Measurements from ENCODE around the gene ASB10.
A peak's percentile ranks its signal among the peaks of the same experiment; 100 is the strongest.

ASB10 gene

DNA sequence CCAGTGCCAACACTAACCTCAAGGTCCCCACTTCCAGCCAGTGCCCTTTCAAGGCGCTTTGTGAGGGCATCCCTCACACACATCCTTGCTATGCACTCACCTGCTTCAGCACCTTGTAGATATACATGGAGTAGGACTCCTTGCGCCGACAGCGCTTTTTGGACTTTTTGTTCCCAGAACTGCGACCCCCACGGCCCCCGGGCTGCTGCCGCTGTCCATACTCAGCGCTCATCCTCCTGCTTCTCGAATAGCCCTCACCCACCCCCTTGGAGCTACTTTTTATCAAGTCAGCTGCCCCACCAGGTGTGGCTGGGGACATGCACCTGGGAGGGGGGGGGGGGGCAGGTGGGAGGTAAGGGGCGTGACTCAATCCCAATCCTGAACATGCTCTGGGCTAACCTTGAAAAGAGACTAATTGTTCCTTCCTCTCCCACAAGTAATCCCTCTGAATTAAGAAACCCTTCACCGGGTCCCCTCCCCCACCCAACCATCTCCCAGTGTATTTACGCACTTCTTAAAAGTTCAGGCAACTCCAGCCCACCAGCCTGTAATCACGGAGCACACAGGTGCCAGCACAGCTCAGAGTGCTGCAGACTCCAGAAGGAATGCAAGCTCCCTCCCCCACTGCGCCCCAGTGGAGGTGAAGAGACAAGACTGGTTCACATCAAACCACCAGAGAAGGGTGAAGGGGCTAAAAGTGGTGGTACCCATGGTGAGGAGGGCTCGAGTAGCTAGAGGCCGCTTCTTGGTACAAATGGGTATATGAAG is 23.2 kb upstream of the ASB10 start, which contains the start of gene H2BK1:
H2BK1 (minus strand) TSS at position 402 of the 768 bp plus-strand sequence; CDS start at position 232, 170 bp downstream.
- DNase-seq (ENCODE audit: low spot score), result no peak

DNA sequence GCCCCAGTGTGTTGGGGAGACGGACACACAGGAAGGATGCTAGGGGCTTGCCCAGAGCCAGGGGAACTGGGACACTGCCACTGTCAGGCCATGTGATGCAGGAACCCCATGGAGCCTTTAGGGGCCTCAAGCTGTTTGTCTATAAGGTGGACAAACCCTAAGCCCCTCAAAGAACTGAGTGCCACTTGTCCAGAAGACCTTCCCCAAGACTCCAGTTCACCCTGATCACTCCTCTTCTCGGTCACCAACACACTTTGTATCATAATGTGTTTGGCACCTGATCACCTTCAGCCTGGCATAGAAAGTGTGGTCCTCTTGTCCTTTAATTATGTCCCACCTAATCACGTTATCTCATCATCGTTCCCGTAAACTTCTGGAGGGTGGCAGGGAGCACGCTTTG is 22.5 kb upstream of the ASB10 start:
- no peak for DNase-seq (ENCODE audit: low spot score)

DNA sequence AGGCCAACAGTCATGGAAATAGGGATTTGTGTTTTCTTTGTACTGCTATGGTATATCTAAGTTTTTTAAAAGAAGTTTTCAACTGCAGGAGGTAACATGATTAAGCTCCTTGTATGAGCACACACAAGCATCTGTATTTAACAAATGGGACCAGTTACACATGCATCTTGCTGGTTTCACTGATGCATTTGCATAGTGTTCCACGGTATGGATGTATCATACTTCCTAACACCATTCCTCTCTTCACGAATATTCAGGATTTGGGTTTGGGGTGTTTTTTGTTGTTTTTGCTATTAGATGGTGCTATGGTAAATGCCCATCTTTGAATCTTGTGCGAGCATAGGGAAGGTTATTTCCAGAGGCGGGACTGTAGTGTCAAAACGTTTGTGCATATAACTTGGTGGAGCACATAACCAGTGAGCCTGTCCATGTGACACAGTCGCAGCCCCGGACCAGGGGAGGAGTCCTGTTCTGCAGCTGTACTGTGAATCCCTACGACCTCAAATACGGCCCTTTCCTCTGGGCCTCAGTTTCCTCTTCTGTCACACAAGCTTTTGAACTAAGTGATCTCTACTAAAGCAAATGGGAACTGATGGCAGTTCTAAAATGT is 21.3 kb upstream of the ASB10 start:
- no peak for DNase-seq (ENCODE audit: low spot score)

DNA sequence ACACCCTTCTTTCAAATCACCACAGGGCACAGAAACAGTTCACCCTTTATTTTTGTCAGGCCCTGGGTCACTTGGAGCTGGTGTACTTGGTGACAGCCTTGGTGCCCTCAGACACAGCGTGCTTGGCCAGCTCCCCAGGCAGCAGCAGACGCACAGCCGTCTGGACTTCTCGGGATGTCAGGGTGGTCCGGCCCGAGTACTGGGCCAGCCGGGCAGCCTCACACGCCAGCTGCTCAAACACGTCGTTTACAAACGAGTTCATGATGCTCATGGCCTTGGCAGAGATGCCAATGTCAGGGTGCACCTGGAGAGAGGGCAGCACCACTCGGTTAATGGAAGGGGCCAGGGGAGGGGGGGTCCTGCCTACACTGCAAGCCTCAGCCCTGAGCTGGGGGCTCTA is 20.8 kb upstream of the ASB10 start:
- no peak for DNase-seq (ENCODE audit: low spot score)

DNA sequence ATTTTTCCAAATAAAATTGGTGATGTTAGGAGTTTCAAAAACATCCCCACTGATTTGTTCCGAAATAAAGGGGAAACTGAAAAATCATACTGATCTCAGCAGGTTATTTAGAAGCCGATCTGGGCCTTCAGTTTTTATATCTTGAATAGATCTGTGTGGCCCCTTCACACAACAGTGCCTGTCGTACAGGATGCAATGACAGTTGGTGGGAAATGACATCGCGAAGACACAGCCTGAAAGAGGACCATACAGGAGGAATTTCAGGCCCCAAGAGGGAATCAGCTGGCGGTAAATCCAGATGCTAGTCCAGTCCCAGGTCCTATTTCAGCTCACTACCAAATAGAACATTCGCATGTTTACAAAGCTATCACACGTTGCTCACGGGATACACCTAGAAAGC is 20.3 kb upstream of the ASB10 start:
- no peak for DNase-seq (ENCODE audit: low spot score)

DNA sequence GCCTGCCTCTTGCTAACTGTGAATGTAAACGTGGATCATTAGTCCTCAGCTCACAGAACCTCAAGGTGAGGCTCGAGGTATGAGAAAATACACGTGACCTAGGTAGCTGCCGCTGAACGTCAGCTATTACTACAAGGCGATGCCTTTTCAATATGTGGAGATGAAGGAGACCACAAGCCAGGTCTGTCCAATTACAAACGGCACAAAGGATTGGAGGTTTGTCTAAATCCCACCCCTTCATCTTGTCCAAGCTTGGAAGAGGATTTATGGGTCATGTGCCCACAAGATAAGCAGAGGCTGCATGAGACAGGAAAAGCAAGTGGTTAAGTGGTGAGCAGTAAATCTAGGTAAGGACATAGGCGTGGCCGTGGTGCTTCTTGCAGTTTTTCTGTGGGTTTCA is 19.9 kb upstream of the ASB10 start:
- DNase-seq (ENCODE audit: low spot score), result peak; percentile 35

DNA sequence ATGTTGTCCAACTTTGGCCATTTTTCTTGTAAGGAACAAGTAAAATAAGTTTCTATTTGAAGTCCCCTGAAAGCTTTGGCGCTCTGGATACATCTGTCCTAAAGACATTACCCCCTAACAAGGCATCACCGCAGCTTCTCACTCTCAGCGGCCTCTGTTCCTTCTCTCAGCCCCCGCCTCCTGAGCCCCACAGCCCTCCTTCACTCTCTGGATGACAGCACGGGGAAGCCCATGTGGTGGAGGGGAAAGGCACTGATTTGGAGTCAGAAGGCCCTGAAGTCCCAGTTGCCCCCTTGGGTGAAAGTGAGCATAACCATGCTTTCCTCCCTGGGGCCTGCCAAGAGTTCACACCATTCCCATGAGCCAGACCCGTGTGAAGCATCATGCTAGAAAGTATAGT is 18.7 kb upstream of the ASB10 start:
- DNase-seq (ENCODE audit: low spot score), result no peak

DNA sequence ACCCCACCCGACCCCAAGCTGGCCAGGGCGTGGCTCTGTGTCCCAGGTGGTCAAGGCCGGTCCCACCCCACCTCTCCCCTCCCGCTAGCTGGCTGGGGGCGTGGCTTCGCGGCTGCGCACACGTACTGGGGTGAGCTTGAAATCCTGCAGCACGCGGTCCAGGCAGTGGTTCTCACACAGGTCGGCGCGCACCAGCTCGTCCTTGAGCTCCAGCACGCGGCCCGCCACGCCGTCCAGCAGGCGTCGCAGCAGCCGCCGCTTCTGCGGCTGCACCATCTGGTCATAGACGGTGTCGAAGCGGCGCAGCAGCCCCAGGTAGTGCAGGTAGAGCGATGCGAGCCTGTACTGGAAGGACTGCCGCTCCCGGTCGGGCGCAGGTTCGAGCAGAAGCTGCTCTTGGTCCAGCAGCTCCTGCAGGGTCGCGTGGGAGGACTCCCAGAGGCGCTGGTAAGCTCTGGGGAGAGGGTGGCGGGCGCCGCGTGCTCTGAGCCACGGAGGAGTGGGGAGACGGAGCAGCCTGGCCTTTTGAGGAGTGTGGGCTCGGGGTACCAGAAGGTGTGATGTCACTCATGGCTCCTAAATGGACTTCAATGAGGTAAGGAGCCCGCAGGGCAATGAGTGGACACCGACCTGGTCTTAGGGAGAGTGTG is 17.5 kb upstream of the ASB10 start:
- no peak for DNase-seq (ENCODE audit: low spot score)

DNA sequence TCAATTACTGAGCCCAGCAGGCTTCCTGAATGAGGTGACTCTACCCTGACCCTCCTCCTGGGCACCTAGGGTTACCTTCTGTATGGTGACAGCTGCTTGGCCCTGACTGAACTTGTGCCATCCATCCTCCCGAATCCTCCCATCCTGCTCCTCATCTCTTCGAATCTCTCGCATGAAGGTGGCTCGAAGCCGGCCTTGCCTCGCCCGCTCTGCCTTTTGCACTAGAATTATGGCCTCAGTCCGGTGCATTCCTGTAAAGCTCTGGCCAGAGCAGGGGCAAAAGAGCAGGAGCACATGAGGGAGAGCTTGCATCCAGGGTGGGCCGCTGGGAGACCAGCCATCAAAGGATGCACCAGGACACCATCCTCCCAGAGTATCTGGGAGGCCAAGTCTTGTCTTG is 15.8 kb upstream of the ASB10 start:
- no peak for DNase-seq (ENCODE audit: low spot score)

DNA sequence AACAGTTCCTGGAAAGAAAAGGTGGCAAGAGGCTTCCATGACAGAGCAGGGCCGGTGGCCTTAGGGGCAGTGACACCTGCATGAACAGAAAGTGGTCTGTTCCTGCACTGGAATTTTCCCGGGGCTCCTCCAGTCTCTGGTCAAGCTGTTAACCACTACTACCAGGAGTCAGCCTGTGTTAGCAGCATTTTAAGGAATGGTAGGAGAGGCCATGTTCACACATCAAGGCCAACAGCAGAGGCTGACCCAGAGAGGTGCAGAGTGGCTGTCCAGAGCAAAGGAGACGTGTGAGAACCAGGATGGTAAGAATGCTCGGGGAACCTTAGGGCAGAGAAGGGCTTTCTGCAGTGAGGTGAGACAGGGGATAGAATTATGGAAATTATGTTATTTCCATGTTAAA is 14.7 kb upstream of the ASB10 start:
- DNase-seq (ENCODE audit: low spot score), result no peak

DNA sequence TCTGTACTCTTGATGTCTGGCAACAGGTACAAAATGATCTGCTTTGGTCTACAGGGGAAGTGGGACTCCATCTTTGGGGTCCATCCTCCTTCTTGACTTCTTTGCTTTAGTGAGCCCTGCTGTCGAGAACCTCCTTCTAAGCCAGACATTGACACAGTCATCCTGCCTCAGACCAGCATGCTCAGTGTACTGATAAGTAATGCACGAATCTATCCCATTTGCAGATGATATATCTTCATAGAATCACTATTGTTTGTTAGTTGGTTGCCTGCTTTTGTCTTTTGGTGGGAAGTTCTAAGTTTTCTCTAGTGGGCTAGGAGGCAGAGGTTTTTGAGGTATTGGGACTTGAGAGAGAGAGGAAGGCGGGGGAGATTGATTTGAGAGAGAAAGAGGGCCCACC is 14.3 kb upstream of the ASB10 start:
- DNase-seq (ENCODE audit: low spot score), result no peak

DNA sequence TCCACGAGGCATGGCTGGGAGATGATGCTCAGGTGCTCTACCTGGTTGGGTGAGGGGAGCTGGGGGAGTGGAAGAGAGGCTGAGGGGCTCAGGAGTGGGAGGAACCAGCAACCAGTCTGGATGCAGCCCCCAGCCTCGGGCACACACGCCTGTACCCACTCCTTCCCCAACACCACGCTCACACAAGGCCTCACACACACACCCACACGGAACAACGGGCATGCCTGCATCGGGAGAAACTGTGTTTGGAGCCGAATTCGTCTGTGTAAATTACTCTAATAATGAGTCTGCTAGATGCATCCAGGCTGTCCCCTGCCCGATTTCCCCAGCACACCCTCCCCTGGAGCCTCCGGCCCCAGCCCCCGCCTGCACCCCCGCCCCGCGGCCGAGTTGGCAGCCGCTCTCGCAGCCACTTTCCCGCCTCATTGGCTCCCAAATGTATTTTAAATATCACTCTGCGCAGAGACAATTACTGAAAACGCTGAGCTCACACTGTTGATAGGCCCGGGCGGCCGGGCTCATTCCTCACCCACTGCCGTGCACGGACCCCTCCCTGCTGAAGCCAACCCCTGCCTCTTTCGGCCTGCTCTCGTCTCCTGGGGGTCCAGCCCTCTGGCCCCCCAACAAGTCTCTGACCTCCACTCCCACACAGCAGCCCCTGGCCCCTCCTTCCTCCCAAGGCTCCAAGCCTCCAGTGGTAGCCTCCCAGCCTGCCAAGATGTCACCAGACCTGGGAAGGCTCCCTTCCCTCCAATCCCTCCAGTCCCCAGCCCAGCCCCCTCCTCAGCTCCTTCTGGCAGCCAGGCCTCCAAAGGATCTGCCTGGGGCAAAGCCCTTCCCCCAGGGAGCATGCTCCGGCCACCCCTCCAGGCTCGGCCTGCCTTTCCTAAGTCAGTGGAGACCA is 12.1 kb upstream of the ASB10 start:
- peak; percentile 82 for DNase-seq (ENCODE audit: low spot score)

DNA sequence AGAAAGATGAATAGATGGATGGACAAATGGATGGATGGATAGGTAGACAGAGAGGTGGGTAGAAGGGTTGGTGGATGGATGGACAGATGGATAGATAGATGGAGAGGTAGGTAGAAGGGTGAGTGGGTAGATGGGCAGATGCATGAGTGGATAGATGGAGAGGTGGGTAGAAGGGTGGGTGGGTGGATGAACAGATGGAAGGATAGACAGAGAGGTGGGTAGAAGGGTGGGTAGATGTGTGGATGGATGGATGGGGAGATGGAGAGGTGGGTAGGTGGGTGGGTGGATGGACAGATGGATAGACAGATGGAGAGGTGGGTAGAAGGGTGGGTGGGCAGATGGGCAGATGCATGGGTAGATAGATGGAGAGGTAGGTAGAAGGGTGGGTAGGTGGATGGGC is 10.9 kb upstream of the ASB10 start:
- DNase-seq (ENCODE audit: low spot score), result no peak

DNA sequence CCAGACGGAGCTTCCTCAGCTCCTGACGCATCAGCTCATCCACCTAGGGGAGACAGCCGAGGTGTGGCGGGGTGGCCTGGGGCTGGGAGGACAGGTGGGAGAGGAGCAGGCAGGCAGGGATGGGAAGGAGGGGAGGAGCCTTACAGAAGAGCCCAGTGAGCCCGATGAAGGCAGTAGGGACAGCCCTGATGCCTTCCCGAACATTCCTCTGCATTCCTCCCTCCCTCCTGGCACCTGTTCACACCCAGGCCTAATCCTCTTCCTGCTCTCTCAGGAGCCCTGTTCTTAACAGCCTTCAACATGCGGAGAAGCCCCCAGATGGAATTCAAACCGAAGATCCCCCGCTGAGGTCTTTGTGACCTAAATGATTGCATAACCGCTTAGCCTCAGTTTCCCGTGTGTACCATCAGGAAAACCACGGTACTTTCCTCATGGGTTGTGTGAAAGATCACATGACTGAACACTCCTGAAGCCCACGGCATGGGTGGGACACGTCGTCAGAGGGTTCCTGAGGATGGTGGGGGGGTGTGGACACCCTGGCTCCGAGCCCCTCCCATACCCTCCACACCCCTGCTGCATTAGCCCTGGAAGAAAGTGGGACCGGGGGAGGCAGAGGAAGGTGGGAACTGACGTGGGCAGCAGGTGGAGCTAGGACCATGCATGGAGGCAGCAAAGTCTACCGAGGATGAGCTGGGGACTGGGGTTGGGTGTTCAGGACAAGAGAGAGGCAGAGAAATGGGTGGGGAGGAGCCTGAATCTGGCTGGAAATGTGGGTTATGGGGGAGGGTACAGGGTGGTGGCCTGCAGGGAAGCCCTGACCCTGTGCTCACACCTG is 8.8 kb upstream of the ASB10 start:
- no peak for DNase-seq (ENCODE audit: low spot score)

DNA sequence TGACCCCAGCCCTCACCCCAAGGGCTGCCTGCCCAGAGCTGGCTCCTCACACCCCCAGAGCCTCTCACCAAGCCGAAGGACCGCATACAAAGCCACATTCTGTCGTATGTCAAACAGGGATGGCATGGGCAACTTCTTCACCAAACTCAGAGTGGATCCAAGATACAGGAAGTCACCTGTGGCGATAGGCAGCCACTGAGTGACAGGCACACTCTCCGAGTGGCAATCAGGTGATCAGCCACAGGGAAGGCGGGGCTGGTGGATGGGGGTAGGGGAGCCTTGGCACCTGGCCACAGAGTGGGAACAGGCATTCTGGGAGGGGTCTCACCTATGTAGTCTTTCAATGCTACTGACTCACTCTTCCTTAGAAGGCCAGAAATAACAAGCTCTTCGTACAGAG is 7.1 kb upstream of the ASB10 start:
- no peak for DNase-seq (ENCODE audit: low spot score)

DNA sequence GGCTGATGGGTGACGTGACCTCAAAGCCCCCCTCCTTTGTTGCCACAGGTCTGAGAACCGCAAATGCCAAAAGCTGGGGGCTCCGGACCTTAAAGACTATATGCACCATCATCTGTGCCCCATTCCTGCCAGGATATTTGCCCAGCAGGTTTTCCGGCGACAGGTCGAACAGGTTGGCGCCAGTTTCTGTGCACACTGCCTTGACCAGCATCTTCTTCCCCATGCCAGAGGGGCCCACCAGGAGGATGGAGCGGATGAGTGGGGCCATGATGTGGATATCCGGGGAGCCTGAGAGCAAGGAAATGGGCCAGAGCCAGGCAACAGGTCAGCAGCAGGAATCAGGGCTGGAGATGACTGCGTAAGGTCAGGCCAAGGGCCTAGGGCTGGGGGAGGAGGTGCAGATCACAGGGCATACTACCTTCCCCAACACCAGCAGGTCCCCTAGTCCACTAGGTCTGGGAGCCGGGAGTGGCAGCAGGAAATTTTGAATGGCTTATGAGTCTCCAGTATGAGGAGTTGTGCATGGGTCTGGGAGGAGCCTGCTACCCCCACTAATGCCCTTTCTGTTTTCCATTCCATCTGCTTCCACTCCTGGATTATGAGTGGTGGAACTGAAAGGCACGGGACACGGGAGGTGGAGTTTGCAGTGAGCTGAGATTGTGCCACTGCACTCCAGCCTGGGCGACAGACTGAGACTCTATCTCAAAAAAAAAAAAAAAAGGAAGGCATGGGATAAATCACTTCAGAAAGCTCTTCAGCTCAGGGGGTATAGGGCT is 6.3 kb upstream of the ASB10 start:
- DNase-seq (ENCODE audit: low spot score), result no peak

DNA sequence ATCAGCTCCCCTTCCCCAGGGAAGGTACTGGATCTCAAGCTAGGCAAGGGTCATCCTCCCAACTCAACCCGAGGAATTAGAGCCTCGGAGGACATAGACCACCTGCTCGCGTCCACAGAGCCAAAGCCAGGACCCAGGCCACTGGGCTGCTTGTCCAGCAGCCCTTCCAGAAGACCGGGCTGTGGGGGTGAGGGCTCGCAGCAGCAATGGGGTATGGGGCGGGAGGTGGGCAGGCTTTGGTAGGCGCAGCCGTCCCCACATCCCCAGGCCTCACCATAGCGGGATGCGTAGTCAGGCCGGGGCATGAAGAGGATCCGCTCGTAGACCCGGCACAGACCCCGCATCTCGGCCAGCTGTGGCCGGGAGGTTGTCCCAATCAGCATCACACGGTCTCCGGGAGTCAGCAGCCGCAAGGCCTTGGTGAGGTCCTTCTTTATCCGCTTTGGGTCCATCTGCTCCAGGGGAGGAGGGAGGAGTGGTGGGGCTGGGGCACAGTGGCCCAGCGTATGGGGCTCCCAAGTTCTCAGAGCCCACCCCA is 5.0 kb upstream of the ASB10 start:
- DNase-seq (ENCODE audit: low spot score), result no peak

DNA sequence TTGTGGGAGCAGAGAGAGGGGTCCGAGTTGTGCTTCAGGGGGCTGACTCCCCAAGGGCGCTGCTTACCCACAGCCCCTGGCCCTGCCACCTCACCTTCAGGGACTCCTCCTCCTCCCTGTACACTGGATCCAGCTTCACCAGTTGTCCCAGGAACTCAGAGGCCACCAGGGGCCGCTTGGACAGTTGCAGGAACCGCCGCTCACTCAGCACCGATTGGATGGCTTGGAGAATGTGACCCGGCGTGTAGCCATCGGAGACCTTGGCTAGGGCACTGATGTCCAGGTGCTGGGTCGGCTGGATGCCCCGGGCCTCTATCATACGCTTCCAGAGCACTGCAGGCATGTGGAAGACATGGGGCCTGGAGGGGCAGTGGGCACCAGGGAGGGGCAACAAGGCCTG is 4.5 kb upstream of the ASB10 start:
- no peak for DNase-seq (ENCODE audit: low spot score)

DNA sequence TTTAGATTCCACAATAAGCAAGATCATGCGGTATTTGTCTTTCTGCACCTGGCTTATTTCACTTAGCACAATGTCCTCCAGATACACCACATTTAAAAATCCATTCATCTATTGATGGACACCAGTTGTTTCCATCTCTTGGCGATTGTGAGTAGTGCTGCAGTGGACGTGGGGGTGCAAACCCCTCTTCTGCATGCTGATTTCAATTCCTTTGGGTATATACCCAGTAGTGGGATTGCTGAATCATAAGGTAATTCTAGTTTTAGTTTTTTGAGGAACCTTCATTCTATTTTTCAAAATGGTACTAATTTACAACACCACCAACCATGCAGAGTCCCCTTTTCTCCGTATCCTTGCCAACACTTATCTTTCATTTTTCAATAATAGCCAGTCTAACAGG is 2.0 kb upstream of the ASB10 start:
- DNase-seq (ENCODE audit: low spot score), result no peak

DNA sequence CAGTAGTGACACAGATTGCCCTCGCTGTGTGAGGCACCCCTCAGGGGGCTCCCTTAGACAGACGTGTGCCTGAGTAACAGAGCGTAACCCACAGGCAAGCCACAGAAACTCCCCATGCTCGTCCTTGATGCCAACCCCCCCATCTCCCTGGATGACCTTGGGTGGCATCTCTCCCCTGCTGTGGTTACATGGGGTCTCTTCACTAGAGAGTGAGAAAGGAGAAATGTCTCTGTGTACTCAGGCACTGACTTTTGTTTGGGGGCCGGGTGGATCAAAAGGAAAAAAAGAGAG is 1.1 kb upstream of the ASB10 start:
- DNase-seq (ENCODE audit: low spot score), result no peak

Data from SK-N-DZ (cell line).